HG03108 (cell line): ENCODE results near the gene NCOA1.

ENCODE experiments used
- ATAC-seq: cut with Tn5 transposase; IDR thresholded peaks from one replicate; pipeline ENCODE4 v1.9.1; 2021; ENCODE audit warnings: moderate library complexity; ENCODE audit not compliant: unreplicated experiment

Gene NCOA1

DNA sequence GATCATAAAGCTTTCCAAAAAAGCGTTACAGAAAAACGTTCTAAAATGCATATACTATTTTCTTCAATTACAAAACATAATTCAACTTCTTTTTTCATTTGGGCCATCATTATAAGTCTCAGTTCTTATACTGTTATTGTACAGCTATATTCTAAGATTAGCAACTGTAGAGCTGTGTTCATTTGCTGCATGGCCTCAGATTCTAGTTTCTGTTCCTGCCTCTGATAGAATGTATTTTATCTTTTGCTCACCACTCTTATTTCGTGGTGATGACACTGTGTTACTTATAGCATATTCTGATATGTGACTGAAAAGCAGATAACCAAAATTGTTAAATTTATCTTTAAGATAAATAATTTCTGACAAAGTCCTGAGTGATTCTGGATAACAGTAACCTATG is 234.9 kb downstream of the NCOA1 start:
- no peak for ATAC-seq

DNA sequence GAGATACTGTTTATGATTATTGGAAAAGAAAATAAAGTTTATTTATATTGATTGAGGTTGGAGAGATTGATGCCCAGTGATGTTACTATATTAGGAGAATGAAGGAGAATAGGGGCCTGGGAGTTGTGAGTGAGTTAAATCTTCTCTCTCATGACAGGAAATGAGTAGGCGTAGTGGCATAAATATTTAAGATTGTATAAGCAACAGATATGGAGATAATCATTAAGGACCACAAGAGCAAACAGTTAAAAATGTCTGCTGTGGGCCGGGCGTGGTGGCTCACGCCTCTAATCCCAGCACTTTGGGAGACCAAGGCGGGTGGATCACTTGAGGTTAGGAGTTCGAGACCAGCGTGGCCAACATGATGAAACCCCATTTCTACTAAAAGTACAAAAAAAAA is 239.4 kb downstream of the NCOA1 start:
- no peak for ATAC-seq

DNA sequence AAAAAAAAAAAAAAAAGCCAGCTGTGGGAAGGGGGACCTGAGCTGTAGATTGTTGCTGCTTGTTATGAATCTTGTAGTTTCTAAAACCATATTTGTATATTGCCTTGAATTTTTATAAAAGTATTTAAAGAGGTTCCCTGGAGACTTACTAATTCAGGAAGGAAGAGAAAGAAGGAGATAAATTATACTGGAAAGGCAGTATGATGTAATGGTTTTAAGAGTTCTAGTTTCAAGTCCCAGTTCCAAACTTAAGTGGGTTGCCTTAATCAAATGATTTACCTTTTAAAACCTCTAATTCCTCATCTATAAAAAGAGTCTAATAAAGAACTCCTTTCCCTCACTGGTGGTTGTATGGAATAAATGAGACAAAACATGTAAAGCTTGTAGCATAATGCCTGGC is 240.0 kb downstream of the NCOA1 start:
- no peak for ATAC-seq

DNA sequence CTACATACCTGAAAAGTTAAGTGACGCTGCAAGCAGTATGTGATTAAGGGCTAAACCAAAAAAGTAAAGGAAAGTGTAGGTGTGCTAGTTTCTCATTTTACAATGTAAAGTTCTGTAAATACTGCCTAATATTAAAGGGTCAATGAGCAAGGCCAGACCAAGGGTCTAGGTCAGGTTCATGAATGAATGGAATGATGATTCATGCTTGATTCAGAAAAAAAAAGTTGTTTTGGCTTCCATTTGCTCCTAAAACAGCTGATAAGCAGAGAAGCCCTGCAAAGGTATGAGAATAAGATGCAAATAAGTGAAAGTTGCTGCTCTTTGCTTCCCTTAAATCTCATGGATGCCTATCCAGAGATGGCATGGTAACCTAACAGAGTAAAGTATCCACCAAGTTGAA is 240.9 kb downstream of the NCOA1 start:
- no peak for ATAC-seq

DNA sequence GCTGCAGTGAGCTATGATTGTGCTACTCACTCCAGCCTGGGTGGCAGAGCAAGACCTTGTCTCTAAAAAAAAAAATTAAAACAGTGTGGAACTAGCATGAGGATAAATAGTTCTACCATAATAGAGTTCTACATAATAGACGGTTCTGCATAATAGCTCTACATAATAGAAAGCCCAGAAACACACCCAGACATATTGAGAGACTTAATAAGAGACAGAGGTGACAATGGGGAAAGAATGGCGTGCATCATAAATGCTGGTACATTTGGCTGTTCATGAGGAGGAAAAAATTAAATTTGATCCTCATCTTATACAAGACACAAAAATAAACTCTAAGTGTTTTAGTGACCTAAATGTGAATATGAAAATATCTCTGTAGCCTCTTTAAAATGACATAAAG is 243.7 kb downstream of the NCOA1 start:
- ATAC-seq: no peak

DNA sequence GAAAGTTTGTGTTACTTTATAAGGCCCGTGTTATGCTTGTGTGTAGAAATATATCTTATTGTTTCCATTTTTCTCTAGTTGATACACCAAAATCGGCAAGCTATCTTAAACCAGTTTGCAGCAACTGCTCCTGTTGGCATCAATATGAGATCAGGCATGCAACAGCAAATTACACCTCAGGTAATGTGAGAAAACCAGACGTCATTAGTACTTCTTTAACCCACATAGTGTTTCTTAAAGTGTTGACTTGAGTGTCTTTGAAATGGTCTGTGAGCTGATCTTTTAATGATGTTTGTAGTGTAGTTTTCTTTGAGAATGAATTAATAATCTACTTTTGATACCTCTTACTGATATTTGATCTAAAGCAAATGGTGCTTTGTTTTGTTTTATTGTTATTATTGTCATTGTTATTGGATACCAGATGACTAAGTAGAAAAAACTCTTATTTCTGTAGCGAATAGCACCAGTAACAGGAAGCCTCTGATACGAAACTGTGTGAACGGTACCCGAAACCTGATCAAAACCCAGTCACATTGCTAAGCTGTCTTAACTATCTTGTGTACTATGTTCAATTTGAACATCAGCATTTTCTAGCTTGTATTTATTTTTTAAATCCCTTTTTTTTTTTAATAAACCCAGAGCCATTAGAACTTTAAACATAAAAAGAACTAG is 248.4 kb downstream of the NCOA1 start:
- ATAC-seq: no peak

DNA sequence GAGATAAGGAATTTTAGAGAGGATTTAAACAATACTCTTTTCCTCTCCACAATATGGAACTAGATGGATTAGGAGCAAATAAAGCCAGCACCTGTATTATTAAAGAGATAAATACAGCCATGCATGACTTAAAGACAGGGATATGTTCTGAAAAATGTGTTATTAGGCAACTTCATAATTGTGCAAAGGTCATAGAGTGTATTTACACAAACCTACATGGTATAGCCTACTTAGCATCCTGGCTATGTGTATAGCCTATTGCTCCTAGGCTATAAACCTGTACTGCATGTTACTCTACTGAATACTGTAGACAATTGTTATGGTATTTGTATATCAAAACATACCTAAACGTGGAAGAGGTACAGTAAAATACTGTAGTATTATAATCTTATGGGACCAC is 249.1 kb downstream of the NCOA1 start:
- no peak for ATAC-seq

DNA sequence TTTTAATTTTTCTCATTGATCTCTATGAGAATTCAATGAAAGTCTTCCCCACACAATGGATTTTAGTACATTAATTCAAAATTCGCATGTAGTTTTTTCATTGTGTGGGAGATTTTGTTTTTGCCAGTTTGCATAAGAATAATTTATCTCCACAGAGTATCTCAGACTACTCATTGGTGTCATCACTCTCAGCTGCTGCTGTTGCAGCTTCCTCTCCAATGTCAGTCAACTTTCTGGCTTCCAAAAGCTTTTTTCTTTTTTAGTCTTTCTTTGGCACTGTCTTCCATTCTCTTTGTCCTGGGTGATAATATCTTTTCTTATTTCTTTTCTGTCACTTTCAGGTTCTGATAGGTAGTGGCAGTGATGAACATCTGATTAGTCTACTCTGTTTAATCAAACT is 251.7 kb downstream of the NCOA1 start:
- ATAC-seq: no peak

DNA sequence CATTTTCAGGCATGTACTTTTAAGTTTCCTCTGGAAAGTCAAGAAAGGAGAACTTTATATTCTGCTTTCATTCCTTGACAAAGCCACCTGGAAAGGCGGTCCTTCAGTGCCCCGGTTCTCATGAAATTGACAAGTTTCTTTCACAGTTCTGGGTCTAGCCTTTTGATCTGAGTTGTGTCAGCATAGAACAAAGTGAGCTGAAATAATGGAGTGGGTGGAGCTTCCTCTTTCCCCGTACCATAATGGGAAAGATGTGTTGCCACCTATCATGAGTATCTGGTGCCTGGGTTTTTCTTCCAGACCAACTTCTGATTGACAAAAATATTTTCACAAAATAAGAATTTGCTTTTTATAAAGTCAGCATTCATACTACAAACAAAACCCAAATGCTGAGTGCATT is 252.9 kb downstream of the NCOA1 start:
- no peak for ATAC-seq

DNA sequence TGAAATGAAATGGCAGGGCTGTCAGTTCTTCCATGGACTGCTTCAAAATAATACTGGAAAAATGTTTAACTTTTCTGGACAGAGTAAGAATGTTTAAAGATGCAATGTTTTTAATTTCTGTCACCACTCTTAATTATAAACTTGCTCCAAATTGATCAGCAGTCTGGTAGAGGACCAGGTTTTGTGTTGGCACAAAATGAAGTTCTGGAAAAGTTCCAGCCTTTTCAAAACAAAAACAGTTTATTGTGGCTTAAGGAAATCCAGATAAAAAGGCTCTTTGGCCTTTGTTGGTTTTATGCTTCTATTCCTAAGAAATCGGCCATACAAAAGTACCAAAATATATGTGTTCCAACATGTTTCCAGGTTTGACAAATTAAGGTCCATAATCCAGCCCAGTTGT is 253.3 kb downstream of the NCOA1 start:
- ATAC-seq: no peak

DNA sequence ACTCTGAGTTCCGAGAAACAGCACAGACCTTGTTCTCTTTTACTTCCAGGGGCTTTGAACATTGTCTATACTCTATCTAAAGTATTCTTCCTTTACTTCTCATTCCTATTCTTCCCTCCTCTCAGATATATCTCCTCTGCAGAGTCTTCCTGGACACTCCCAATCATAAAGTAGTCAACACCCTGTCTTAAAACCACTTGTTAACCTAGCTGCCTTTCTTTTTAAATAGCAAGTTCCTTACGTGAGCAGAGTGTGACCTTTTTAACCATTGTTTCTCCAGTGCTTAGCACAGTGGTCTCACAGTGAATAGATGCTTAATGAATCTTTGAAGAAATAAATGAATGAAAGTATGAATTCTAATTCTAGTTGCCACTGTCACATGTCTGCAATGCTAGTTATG is 254.8 kb downstream of the NCOA1 start:
- no peak for ATAC-seq

DNA sequence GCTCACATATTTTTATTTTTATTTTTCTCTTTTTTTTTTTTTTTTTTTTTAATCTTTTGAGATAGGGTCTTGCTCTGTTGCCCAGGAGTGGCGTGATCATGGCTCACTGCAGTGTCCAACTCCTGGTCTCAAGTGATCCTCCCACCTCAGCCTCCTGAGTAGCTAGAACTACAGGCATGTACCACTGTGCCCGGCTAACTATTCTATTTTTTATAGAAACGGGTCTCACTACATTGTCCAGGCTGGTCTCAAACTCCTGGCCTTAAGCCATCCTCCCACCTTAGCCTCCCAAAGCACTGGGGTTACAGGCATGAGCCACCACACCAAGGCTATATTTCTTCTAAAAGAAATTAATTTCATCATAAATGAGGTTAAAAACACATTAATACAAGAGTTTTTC is 256.2 kb downstream of the NCOA1 start:
- no peak for ATAC-seq

DNA sequence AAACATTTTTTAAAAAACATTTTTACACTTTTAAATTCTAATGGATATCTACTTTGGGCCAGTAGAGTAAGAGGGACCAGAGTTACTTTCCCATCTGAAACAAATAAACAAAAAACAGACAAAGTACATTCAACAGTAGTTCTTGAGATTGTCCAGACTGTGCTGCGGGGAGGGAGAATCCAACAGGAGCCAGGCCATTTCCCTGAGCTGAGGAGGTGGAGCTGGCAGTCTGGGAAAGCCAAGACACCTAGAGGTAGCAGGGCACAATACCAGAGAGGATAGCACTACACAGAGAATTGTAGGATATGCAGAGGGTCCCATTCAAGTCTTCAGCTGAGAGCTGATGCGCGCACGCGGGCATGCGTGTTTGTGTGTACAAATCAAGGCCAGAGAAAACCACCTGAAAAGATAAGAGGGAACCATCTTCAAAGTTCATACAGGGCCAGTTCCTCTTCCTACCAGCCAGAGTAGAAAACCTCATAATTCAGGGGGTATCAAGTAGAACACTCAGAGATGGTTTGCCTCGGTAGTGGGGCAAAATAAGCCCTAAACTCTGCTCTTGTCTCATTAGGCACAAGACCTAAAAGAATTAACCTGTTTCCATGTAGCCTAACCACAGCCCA is 258.1 kb downstream of the NCOA1 start:
- ATAC-seq: no peak

DNA sequence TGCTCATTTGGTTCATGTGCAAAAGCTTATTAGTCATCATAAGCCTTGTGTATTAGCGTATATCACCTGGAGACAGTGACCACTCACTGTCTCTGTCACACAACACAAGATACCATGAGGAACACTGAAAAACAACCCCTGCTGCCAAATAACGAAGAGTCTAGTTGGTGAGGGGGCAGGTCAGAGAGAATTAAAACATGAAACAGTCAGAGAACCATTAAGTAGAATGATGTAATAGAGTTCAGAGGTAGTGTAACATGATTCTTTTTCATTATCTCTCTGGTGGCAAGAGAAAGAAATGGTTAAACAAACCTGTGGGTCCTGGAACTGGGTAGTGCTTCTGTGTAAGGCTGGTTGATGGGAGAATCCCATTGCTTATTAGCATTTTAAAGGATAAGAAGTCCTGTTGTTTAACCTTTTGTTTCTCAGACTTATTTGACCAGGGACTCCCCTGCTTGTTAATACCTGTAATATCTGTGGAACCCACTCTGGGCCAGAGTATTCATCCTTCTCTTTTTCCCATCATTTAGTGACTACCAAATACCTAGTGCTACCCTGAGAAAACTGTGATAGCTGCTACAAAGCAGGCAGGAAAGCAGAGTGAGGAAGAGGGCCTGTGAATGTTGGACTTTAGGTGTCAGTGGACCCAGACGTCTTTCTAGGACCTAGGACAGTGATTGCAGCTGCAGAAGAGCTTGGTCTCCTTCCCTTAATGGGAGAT is 264.1 kb downstream of the NCOA1 start:
- no peak for ATAC-seq

DNA sequence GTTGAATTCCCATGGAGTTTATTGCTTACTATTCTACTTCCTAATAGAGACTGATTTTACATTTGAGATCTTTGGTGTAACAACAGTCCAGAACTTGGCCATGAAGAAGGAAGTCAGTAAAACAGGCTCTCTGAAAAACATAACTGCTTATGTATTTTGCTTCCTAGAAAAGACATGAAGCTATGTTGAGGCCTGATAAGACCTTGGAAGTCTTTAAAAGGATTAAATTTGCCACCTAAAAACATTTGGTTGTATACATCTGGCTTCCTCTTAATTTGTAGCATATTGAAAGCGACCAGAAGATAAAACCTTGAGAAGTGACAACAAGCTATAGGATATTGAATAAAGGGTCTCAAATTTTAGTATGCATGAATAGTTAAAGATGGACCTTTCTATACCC is 265.7 kb downstream of the NCOA1 start:
- ATAC-seq: no peak

DNA sequence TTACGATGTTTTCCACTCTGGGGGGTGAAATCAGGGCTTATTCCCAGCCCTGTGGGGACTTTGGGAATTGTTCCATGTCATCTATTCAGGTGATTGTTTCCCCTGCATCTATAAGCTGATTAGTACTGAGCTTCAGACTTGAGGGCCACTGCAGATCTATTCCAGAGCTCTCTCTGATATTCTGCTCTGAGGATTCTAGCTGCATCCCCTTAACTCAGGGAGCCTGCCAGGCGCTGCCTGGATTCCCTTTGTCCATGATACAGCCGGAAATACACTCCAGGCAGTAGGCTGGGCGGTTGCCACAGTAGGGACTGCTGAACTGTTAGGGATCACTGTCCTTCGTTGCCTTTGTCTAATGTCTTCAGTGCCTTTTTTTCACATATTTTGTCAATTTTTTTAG is 270.8 kb downstream of the NCOA1 start:
- ATAC-seq: no peak

DNA sequence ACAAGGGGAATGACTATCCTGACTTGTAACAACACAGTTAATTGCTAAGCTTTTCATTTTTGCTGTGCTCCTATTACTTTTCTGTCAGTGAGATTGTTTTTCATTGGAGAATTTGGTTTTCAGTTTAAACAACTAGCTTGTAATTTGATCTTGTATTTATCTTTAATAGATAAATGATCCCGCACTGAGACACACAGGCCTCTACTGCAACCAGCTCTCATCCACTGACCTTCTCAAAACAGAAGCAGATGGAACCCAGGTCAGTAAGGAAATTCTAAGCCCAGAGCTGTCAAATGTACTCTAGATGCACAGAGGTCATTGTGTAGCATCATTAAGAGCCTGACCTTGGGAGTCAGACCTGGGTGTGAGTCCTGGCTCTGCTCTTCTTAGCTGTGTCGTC is 271.5 kb downstream of the NCOA1 start:
- ATAC-seq: no peak

DNA sequence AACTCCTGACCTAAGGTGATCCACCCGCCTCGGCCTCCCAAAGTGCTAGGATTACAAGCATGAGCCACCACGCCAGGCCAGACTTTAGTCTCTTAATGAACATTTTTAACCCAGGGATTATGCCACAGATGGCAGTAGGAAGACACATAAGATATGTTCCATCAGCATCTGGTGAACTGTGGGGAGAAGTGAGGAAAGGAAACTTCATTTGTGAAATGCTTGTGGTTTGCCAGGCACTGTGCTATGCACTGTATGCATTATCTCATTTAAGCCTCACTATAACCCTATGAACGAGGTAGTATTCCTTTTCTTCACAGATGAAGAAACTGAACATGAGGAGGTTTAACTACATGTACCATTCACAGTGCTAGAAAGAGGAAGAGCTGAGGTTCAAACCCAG is 272.8 kb downstream of the NCOA1 start:
- no peak for ATAC-seq

DNA sequence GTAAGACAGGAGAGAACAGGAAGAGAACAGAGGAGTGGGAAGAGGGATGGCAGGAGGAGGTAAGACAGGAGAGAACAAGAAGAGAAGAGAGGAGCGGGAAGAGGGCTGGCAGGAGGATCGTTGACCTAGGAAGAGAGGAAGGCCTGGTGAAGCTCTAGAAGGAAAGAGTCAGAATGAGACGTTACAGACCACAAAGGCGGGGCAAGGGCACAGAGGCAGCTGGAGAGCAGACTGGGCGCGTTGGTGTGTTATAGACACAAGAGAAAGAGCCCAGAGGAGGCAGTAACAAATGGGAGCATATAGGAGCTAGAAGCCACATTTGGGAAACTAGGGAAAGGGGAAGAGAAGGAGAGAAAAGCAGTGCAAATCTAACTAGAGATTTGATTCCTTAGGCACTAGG is 275.6 kb downstream of the NCOA1 start:
- no peak for ATAC-seq

DNA sequence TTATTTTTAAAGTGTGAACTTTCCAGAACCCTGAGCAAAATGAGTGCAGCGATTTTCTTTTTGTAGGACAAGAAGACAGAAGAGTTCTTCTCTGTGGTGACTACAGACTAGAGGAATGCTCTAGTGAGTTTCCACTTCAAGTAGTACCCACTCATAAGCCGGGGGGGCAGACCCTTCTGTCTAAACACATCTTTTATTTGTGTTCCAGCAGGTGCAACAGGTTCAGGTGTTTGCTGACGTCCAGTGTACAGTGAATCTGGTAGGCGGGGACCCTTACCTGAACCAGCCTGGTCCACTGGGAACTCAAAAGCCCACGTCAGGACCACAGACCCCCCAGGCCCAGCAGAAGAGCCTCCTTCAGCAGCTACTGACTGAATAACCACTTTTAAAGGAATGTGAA is 277.0 kb downstream of the NCOA1 start:
- ATAC-seq: no peak

DNA sequence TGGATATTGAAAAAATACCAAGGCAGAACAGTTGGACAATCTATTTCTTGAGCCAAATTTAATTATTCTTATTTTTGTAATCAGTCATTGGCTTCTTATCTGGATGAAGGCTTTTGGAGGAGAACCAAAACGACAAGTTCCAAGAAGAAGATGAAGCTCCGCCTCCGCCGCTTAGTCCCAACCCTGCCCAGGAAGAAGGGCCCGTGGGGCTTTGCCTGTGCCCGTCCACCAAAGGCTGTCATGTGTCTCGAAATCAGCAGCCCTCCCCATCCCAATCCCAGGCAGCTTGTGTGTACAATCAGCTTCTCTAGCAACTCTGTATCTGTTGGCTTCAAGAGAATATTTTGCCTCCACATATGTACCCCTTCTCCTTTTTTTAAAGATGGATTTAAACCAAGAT is 277.5 kb downstream of the NCOA1 start:
- ATAC-seq: no peak

DNA sequence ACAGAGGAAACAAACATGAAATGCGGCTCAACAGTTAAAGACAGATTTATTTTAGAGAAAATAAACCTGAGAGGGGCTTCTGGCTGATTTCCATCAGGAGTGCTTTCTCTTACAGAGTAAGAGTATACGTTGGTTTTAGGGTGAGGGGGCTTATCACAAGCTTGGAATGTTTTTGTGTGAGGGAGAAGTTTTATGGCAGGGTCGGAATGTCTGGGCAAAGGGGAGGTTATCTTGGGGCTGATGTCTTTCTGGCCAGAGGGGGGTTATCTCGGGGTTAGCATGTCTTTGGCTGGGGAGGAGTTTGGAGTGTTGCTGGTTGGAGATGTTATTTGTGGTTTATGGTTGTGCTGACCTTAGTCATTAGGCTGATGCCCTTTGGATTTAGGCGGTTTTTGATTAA is 280.0 kb downstream of the NCOA1 start:
- no peak for ATAC-seq
